ENCODE results near the gene GMCL1. TPM values are rescaled to one million over a fixed set of nuclear protein-coding genes. Genes with fewer than 3 reads are reported as not detected.
A peak's percentile ranks its signal among the peaks of the same experiment; 100 is the strongest.

The GMCL1 gene
- 2.1 and 4.0 TPM in 2 replicates for polyA plus RNA-seq (2011; rRNA removed)
- 1.0 and 1.6 TPM in 2 replicates for polyA minus RNA-seq (2011; rRNA and poly(A)+ RNA removed)

- Histone ChIP-seq H3K27me3 (ENCODE audit: control insufficient read depth, insufficient read depth, low read length) (no peaks in the 10 kb centered on the region), H3K4me3 (ENCODE audit: low read depth, low read length) (peak within 1 kb of the TSS; percentile 69), H3K36me3 (ENCODE audit: control insufficient read depth, insufficient read depth, low read length) (no peaks in the 10 kb centered on the region)
- ChIA-PET CTCF (interaction anchor here (1.0 to 3.1 kb wide), 4 partner anchors 9 to 110 kb away, joined by 3 to 27 read pairs (median 6); no protein-coding TSS in a partner anchor), POLR2A (no interaction called here)
- no peak for TF ChIP-seq CTCF (IDR thresholded peaks at IDR 0.05; ENCODE audit: insufficient read depth, low read depth, low read length)
- DNase-seq (ENCODE audit: low read depth) = peak; percentile 71
These were observed at the start of gene GMCL1 for GRCh38 chr2:69829256-69830044. TSS of gene GMCL1 (plus strand) at chr2:69829660. CDS start at chr2:69829893, 233 bp downstream.

GRCh38 chr2:69780921-69781320 is 48.5 kb upstream of the GMCL1 start:
- DNase-seq (ENCODE audit: low read depth) = no peak
- H3K4me3 ChIP-seq (ENCODE audit: low read depth, low read length) = no peak overlapping the region
- ChIA-PET CTCF (no interaction called here), POLR2A (interaction anchor here (0.7 kb wide), 1 partner anchor 69 kb away, joined by 6 read pairs; no protein-coding TSS in a partner anchor)
- H3K27me3 ChIP-seq (ENCODE audit: control insufficient read depth, insufficient read depth, low read length) = no peaks in the 10 kb centered on the region
- H3K36me3 ChIP-seq (ENCODE audit: control insufficient read depth, insufficient read depth, low read length) = 0 out of 2 replicates have a peak, but pooled peaks cover 2% of the 10 kb centered on the region
- TF ChIP-seq CTCF (IDR thresholded peaks at IDR 0.05; ENCODE audit: insufficient read depth, low read depth, low read length) = no peak

- H3K36me3 ChIP-seq (ENCODE audit: control insufficient read depth, insufficient read depth, low read length) = 0 out of 2 replicates have a peak, but pooled peaks cover 2% of the 10 kb centered on the region
- no peaks in the 10 kb centered on the region for H3K27me3 ChIP-seq (ENCODE audit: control insufficient read depth, insufficient read depth, low read length)
- ChIA-PET CTCF (interaction anchor here (1.0 kb wide), 1 partner anchor 14 kb away, joined by 3 read pairs; no protein-coding TSS in a partner anchor), POLR2A (interaction anchor here (0.7 kb wide), 1 partner anchor 69 kb away, joined by 6 read pairs; no protein-coding TSS in a partner anchor)
- H3K4me3 ChIP-seq (ENCODE audit: low read depth, low read length) = no peak overlapping the region
- DNase-seq (ENCODE audit: low read depth) = no peak
- no peak for TF ChIP-seq CTCF (IDR thresholded peaks at IDR 0.05; ENCODE audit: insufficient read depth, low read depth, low read length)
These were observed 47.9 kb upstream of the GMCL1 start for GRCh38 chr2:69781321-69782248.

- Histone ChIP-seq H3K27me3 (ENCODE audit: control insufficient read depth, insufficient read depth, low read length) (no peaks in the 10 kb centered on the region), H3K4me3 (ENCODE audit: low read depth, low read length) (no peak overlapping the region), H3K36me3 (ENCODE audit: control insufficient read depth, insufficient read depth, low read length) (peaks cover 2% of the 10 kb centered on the region; the same call in 1 of the 2 replicates)
- no peak for TF ChIP-seq CTCF (IDR thresholded peaks at IDR 0.05; ENCODE audit: insufficient read depth, low read depth, low read length)
- CTCF ChIA-PET = interaction anchor here (1.3 to 2.0 kb wide), 2 partner anchors 22 to 32 kb away, joined by 3 to 7 read pairs; no protein-coding TSS in a partner anchor
- no peak for DNase-seq (ENCODE audit: low read depth)
- POLR2A ChIA-PET = no interaction called here
These were observed 45.2 kb upstream of the GMCL1 start for GRCh38 chr2:69784228-69784627.
